ENCODE measurements around the gene OR10G2. TPM values are rescaled to one million over a fixed set of nuclear protein-coding genes. Genes with fewer than 3 reads are reported as not detected.
"Not testable (repeated sequence)": the region's sequence is repeated elsewhere in the genome, so short reads cannot be mapped to it uniquely, and the experiment has no call there.

OR10G2 gene
- total RNA-seq, 4 donors from 2014 or later = not detected

- no peak overlapping the region for H3K27ac ChIP-seq
- TF ChIP-seq, protein P1, sequence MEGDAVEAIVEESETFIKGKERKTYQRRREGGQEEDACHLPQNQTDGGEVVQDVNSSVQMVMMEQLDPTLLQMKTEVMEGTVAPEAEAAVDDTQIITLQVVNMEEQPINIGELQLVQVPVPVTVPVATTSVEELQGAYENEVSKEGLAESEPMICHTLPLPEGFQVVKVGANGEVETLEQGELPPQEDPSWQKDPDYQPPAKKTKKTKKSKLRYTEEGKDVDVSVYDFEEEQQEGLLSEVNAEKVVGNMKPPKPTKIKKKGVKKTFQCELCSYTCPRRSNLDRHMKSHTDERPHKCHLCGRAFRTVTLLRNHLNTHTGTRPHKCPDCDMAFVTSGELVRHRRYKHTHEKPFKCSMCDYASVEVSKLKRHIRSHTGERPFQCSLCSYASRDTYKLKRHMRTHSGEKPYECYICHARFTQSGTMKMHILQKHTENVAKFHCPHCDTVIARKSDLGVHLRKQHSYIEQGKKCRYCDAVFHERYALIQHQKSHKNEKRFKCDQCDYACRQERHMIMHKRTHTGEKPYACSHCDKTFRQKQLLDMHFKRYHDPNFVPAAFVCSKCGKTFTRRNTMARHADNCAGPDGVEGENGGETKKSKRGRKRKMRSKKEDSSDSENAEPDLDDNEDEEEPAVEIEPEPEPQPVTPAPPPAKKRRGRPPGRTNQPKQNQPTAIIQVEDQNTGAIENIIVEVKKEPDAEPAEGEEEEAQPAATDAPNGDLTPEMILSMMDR (IDR thresholded peaks at IDR 0.05) = no peak
- TF ChIP-seq POLR2A (IDR thresholded peaks at IDR 0.05) = no peak
- no peak for DNase-seq
These were observed 17.6 kb upstream of the OR10G2 start for GRCh38 chr14:21652209-21652808.

DNA sequence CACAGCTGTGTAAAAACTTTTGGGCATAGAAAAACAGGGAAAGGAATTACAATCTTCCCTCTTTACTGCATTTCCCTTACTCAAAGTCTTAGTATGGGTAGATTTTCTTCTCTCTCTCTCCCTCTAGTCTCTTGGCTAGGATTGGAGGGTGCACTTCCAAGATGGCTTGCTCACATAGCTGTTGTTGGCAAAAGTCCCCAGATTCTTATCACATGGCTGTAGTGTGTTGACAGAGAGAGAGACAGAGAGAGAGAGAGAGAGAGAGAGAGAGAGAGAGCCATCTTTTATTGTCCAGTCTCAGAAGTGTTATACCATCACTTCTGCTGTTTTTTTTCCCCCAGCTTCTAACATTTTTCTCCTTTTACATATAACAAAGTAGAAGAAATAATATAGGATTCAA is 12.6 kb upstream of the OR10G2 start:
- TF ChIP-seq, protein P1 (IDR thresholded peaks at IDR 0.05) = no peak
- TF ChIP-seq POLR2A (IDR thresholded peaks at IDR 0.05) = no peak
- no peak for DNase-seq
- Histone ChIP-seq H3K9me3 (no peaks in the 10 kb centered on the region), H3K36me3 (no peaks in the 10 kb centered on the region), H3K27me3 (no peaks in the 10 kb centered on the region), H3K4me3 (no peak overlapping the region), H3K4me1 (peaks cover 0 to 4% (median 0%) of the 10 kb centered on the region in 4 donors), H3K27ac (no peak overlapping the region)

More at GRCh38 chr14:21652209-21652808, 17.6 kb upstream of the OR10G2 start:
- H3K9me3 ChIP-seq = no peaks in the 10 kb centered on the region
- no peaks in the 10 kb centered on the region for H3K36me3 ChIP-seq
- no peaks in the 10 kb centered on the region for H3K27me3 ChIP-seq
- H3K4me3 ChIP-seq = no peak overlapping the region
- H3K4me1 ChIP-seq = peaks cover 0 to 7% (median 0%) of the 10 kb centered on the region in 4 donors

GRCh38 chr14:21643407-21643806 is 8.7 kb upstream of the OR10G2 start:
- Histone ChIP-seq H3K27ac (no peak overlapping the region), H3K27me3 (no peaks in the 10 kb centered on the region), H3K9me3 (no peaks in the 10 kb centered on the region), H3K36me3 (no peaks in the 10 kb centered on the region), H3K4me3 (no peak overlapping the region), H3K4me1 (no peaks in the 10 kb centered on the region)
- DNase-seq = no peak
- TF ChIP-seq, protein P1 (IDR thresholded peaks at IDR 0.05) = no peak
- TF ChIP-seq POLR2A (IDR thresholded peaks at IDR 0.05) = no peak

DNA sequence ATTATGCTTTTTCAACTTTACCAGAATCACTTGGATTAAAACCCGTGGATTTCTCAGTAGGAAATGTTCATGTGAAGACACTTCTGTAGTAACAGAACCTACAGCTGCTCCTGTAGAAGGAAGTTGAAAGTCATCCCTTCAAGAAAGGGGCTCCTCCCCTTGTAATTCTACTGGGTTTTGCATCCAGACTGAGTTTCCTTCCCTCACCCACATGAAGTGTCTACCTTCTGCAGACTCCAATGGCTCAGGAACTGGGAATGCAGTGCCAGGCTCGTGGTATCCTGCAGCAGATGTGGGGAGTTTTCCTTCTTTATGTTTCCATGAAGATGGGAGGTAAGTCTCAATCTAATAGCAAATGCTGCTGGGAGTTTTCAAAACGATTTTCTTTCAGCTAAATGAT is 7.9 kb upstream of the OR10G2 start:
- Histone ChIP-seq H3K9me3 (no peaks in the 10 kb centered on the region), H3K27me3 (no peaks in the 10 kb centered on the region), H3K4me1 (no peaks in the 10 kb centered on the region), H3K4me3 (no peak overlapping the region), H3K27ac (no peak overlapping the region), H3K36me3 (no peaks in the 10 kb centered on the region)
- no peak for TF ChIP-seq POLR2A (IDR thresholded peaks at IDR 0.05)
- TF ChIP-seq, protein P1 (IDR thresholded peaks at IDR 0.05) = no peak
- DNase-seq = no peak

DNA sequence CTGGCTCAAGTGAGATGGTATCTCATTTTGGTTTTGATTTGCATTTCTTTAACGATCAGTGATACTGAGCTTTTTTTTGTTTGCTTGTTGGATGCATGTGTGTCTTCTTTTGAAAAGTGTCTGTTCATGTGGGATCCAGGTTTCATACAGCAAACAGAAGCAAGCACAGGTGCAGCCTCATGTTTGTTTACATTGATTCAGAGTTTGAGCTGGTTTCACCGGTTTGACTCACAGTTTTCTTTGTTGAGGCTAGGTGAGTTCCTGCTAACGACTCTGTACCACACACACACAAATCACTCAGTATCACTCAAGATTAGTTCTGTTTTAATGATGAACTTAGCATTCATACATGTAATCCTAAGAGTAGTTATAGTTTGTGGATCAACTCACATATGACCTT is 3.7 kb downstream of the OR10G2 start:
- Histone ChIP-seq H3K27ac (no peak overlapping the region), H3K9me3 (no peaks in the 10 kb centered on the region), H3K36me3 (no peaks in the 10 kb centered on the region), H3K4me3 (no peak overlapping the region), H3K27me3 (no peaks in the 10 kb centered on the region), H3K4me1 (no peaks in the 10 kb centered on the region)
- DNase-seq = no peak
- TF ChIP-seq, protein P1 (IDR thresholded peaks at IDR 0.05) = no peak
- no peak for TF ChIP-seq POLR2A (IDR thresholded peaks at IDR 0.05)

GRCh38 chr14:21630503-21630902 is 4.2 kb downstream of the OR10G2 start:
- not testable (repeated sequence) for H3K4me1 ChIP-seq, H3K9me3 ChIP-seq, H3K36me3 ChIP-seq, DNase-seq, H3K4me3 ChIP-seq, H3K27me3 ChIP-seq, H3K27ac ChIP-seq

Measured in Peyer's patch (tissue), 4 donors.